ENCODE results near the gene ARMC8.
A peak's percentile ranks its signal among the peaks of the same experiment; 100 is the strongest.

The ARMC8 gene

DNA sequence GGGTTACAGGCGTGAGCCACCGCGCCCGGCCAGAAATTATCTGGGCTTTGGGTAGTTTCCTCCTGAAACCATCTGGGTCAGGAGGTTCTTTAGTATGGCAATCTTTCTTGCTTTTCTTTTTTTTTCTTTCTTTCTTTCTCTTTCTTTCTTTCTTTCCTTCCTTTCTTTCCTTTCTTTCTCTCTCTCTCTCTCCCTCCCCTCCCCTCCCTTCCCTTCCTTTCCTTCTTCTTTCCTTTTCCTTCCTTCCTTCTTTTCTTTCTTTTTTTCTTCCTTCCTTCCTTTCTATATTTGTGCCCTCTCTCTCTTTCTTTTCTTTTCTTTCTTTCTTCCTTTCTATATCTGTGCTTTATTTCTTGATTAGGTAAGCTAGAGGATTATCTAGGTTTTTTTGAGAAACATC, 29.4 kb upstream of the ARMC8 start:
- no peak for DNase-seq (ENCODE audit: low read depth)
- TF ChIP-seq, protein P1, sequence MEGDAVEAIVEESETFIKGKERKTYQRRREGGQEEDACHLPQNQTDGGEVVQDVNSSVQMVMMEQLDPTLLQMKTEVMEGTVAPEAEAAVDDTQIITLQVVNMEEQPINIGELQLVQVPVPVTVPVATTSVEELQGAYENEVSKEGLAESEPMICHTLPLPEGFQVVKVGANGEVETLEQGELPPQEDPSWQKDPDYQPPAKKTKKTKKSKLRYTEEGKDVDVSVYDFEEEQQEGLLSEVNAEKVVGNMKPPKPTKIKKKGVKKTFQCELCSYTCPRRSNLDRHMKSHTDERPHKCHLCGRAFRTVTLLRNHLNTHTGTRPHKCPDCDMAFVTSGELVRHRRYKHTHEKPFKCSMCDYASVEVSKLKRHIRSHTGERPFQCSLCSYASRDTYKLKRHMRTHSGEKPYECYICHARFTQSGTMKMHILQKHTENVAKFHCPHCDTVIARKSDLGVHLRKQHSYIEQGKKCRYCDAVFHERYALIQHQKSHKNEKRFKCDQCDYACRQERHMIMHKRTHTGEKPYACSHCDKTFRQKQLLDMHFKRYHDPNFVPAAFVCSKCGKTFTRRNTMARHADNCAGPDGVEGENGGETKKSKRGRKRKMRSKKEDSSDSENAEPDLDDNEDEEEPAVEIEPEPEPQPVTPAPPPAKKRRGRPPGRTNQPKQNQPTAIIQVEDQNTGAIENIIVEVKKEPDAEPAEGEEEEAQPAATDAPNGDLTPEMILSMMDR (IDR thresholded peaks at IDR 0.05; ENCODE audit: control insufficient read depth, insufficient read depth, low read depth, low read length, missing control alignments) = no peak
- no peak overlapping the region for H3K4me3 ChIP-seq (ENCODE audit: control insufficient read depth, low read depth, low read length)

DNA sequence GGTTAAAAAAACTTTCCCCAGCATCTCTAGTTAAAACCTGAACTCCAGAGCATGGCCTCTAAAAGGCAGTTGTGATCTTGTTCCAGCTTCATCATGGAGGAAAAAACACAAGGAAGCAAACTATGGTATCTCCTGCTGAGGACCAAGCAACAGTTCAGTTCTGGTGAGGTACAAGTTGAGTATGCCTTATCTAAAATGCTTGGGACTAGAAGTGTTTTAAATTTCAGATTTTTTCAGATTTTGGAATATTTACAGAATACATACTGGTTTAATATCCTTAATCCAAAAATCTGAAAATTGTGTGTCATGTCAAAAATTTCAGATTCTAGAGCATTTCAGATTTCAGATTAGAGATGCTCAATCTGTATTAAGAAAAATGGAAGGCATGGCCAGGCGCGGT, 22.0 kb upstream of the ARMC8 start:
- no peak for DNase-seq (ENCODE audit: low read depth)
- no peak overlapping the region for H3K4me3 ChIP-seq (ENCODE audit: control insufficient read depth, low read depth, low read length)
- TF ChIP-seq, protein P1 (IDR thresholded peaks at IDR 0.05; ENCODE audit: control insufficient read depth, insufficient read depth, low read depth, low read length, missing control alignments) = no peak

DNA sequence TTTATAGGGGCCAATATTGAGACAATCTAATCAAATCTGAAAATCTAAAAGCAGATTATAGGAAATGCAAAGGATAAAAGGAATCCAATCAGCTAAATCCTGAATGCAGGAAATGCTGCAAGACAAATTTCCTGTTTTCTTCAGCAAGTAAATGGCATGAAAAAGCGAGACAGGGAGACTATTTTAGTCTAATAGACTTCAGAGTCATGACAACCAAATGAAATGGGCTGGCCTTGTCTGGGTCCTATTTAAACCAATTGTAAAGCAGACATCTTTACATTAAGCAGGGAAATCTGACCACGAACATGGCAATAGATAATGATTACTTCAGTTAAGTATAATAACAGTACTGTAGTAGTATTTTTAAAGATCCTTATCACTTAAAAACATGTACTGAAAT, 14.5 kb upstream of the ARMC8 start:
- TF ChIP-seq, protein P1 (IDR thresholded peaks at IDR 0.05; ENCODE audit: control insufficient read depth, insufficient read depth, low read depth, low read length, missing control alignments) = no peak
- no peak overlapping the region for H3K4me3 ChIP-seq (ENCODE audit: control insufficient read depth, low read depth, low read length)
- DNase-seq (ENCODE audit: low read depth) = no peak

DNA sequence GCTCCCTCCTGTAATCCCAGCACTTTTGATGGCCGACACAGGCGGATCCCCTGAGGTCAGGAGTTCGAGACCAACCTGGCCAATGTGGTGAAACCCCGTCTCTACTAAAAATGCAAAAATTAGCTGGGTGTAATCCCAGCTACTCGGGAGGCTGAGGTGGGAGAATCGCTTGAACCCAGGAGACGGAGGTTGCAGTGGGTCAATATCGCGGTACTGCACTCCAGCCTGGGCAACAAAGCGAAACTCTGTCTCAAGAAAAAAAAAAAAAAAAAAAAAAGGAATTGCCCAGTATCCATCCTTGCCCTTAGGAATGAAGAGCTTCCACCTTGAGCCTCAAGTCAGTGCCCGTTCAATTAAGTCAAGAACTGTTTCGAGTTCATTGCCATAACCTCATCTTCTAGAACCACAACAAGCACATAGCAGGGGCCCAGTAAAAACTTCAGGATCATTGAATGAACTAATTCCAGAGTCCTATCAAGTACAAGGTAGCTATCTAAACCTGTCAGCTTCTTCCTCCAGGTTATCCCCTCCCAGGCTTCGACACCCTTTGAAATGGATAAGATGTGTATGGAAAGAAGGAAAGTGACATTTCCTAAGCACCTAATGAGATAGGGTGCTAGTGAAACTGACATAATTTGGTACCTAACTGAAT, 13.2 kb upstream of the ARMC8 start:
- no peak for DNase-seq (ENCODE audit: low read depth)
- TF ChIP-seq, protein P1 (IDR thresholded peaks at IDR 0.05; ENCODE audit: control insufficient read depth, insufficient read depth, low read depth, low read length, missing control alignments) = no peak
- peak overlapping the region; percentile 78 for H3K4me3 ChIP-seq (ENCODE audit: control insufficient read depth, low read depth, low read length)

DNA sequence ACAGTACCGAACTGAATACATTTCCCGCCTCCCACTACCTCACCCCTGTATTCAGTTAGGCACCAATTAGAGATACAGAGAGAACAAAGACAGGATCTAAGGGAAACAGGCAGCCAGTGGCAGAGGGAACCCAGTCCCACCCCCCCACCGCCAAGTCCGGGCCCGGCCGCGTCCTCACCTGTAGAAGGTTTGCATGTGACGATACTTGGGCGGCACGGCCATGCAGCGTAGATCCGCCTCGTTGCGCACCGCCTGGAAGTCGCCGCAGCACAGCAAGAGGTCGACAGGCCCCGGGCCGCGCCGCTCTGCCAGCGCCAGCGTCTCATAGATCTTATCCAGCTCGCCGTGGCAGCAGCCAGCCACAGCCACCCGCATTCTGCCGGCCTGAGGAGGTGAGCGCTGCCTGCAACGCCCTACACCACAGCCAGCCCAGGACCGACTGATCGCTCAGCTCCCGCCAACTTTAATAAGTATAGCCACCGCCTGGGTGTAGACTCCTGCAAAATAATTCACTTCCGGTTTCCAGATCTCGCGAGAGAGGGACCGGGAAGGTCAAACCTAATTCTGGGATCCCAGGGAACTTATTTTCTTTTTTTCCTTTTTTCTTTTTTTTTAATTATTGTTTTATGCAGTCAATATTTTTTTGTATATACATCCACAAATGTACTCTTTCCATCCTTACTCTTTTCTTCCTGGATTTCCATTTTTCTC, 12.5 kb upstream of the ARMC8 start, which contains the start of gene DBR1:
Gene DBR1, minus strand, starts transcription at position 501 of the 711 bp plus-strand sequence. Its CDS starts 126 bp downstream, at position 375.
- peak within 1 kb of the TSS; percentile 78 for H3K4me3 ChIP-seq (ENCODE audit: control insufficient read depth, low read depth, low read length)
- DNase-seq (ENCODE audit: low read depth) = peak; percentile 29
- TF ChIP-seq, protein P1 (IDR thresholded peaks at IDR 0.05; ENCODE audit: control insufficient read depth, insufficient read depth, low read depth, low read length, missing control alignments) = no peak

DNA sequence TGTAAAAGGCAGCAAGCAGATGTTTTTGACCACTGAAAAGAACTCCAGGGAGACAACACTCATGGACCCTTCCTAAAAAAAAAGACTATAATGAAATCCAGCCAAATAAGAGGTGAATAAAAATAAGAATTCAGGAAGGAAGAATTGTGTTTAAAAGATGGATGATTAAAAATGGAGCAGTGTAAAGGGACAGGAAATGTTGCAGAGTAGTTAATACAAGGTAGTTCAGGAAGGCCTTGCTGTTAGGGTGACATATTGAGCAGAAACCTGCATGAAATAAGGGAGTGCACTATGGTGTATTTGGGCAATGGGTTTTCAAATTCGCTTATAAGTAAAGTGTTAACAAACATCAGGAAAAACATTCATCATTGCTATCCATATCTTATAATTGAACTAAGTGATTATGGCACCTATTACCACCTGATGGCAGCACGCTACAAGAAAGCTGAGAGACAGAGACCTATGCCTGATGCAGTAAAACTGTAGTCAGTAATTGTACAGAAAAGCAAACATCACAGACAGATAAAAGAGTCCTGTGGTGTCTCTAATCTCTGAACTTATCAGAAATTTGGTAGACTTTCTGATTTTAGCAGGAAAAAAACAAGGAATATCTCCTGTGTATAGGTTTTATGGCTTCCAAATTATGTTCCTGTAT, 6.6 kb upstream of the ARMC8 start:
- TF ChIP-seq, protein P1 (IDR thresholded peaks at IDR 0.05; ENCODE audit: control insufficient read depth, insufficient read depth, low read depth, low read length, missing control alignments) = peak; percentile 44
- DNase-seq (ENCODE audit: low read depth) = no peak
- H3K4me3 ChIP-seq (ENCODE audit: control insufficient read depth, low read depth, low read length) = no peak overlapping the region

All from AG09309 (cell line).